ENCODE data around the gene RFWD3.

RFWD3 gene

GRCh38 chr16:74578838-74579237, 87.8 kb downstream of the RFWD3 start:
- no peak for DNase-seq (ENCODE audit: low read depth)

GRCh38 chr16:74578433-74578832, 88.2 kb downstream of the RFWD3 start:
- no peak for DNase-seq (ENCODE audit: low read depth)

GRCh38 chr16:74577882-74578366, 88.8 kb downstream of the RFWD3 start:
- no peak for DNase-seq (ENCODE audit: low read depth)

- DNase-seq (ENCODE audit: low read depth) = no peak
Observed at GRCh38 chr16:74575807-74576643, 90.7 kb downstream of the RFWD3 start.

- no peak for DNase-seq (ENCODE audit: low read depth)
Observed at GRCh38 chr16:74575175-74575806, 91.4 kb downstream of the RFWD3 start.

- DNase-seq (ENCODE audit: low read depth) = no peak
Observed at GRCh38 chr16:74574146-74574545, 92.5 kb downstream of the RFWD3 start.

- DNase-seq (ENCODE audit: low read depth) = no peak
Observed at GRCh38 chr16:74573622-74574021, 93.1 kb downstream of the RFWD3 start.
